Coronary artery (tissue), 2 donors: Measurements from ENCODE around the gene AMMECR1.

Experiments used
- DNase-seq: peaks from one replicate; pipeline ENCODE4 v3.0.0-alpha.2; 2017; ENCODE audit warnings: low spot score
- H3K27ac ChIP-seq, 2 donors: fragments of 200-600 bp; sonication (generic); one replicate each; pipeline ENCODE4 v1.5.1; 2016 to 2019
- H3K4me3 ChIP-seq: fragments of 200-600 bp; sonication (generic); 2 replicates; pipeline ENCODE4 v1.5.1; 2016; ENCODE audit warnings: mild to moderate bottlenecking, moderate library complexity
- CTCF ChIP-seq: fragments of 200-600 bp; sonication (generic); IDR thresholded peaks from one replicate; pipeline ENCODE4 v1.5.1; 2019; ENCODE audit warnings: antibody characterized with exemption

AMMECR1 gene

GRCh38 chrX:110181459-110182137 is 136.3 kb downstream of the AMMECR1 start:
- no peak for TF ChIP-seq CTCF
- no peak overlapping the region for H3K27ac ChIP-seq
- H3K4me3 ChIP-seq: no peak overlapping the region
- no peak for DNase-seq

DNA sequence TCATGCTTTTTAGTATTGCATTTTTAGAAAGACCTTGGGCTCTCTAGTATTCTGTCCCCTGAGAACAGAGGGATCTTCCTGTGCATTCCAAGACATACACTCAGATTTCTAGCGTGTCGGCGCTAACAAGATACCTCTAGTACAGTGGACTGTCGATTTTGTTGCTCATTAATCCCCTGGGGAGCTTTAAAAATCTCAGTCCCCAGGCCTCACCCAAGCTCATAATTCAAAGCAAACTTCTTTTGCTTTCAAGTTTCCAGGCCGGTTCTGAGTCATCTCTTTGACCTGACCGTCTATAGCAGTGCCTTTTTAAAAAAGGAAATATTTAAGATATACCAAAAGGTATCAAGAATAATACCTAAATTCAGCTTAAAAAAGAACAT is 137.0 kb downstream of the AMMECR1 start:
- Histone ChIP-seq H3K27ac (no peak overlapping the region), H3K4me3 (no peak overlapping the region)
- no peak for DNase-seq
- TF ChIP-seq CTCF: no peak

DNA sequence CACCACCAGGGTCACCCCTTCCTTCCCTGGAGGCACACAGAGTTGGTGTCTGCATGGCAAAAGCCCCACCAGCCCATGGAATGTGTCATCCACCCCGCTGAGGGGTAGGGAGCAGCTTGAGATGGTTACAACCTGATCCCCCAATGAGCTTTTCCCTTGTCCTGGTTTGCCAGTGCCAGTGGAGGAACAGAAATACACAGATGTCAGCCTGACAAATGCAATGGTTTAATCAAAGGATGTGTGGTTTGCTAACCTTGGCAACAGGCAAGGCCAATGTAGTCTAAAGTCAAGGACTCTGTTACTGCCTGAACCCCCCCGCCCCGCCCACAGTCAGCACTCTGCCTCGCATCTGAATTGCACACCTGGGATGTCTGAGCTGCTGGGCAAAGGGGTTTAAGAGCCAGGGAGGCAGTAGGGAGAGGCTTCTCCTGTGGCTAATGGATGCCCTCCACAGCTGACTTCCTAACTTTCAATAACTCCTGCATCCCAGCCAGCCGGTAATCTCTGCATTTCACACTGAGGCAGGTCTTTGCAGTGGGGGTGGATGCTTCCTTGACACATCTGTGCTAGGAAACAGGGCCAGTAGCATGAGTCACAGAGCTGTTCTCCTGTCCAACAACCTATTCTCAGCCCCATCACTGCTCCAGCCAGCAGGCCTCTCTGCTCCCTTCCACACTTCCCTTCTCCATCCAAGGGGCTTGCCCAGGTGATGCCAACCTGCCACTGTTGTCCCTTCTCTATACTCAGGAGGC is 137.5 kb downstream of the AMMECR1 start:
- no peak for DNase-seq

GRCh38 chrX:110178179-110178865 is 139.6 kb downstream of the AMMECR1 start:
- Histone ChIP-seq H3K4me3 (no peak overlapping the region), H3K27ac (no peak overlapping the region)
- no peak for TF ChIP-seq CTCF
- DNase-seq: no peak

More for the DNA sequence above, 137.5 kb downstream of the AMMECR1 start:
- Histone ChIP-seq H3K4me3 (no peak overlapping the region), H3K27ac (no peak overlapping the region)
- TF ChIP-seq CTCF: no peak

GRCh38 chrX:110175696-110176095 is 142.2 kb downstream of the AMMECR1 start:
- no peak overlapping the region for H3K4me3 ChIP-seq
- H3K27ac ChIP-seq: no peak overlapping the region
- TF ChIP-seq CTCF: no peak
- DNase-seq: no peak

DNA sequence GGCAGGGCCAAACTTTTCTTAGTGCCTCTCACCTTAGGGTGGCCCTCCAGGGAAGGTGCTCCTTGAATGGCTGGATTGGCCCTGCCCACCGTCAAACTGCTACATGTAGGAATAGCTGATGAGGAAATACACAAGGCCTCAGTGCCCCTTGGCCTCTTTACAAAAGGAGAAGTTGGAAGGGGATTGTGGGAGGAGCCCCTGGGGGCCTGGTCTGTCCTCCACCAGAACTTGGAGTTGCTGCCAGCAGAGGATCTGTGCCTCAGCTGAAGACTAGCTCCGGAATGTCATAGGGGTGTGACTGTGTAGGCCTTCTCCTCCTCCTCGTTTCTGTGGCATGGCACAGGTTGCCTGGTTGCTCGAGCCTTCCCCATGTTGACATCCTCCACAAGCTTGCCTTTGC is 142.7 kb downstream of the AMMECR1 start:
- H3K4me3 ChIP-seq: no peak overlapping the region
- no peak for TF ChIP-seq CTCF
- no peak for DNase-seq
- no peak overlapping the region for H3K27ac ChIP-seq
